RCC 7860 (cell line): ENCODE data around the gene ADIPOQ.
"Not testable (repeated sequence)": the region's sequence is repeated elsewhere in the genome, so short reads cannot be mapped to it uniquely, and the experiment has no call there.

Source experiments
- DNase-seq: peaks from one replicate; pipeline ENCODE4 v3.0.0-alpha.2; 2015; ENCODE audit warnings: low spot score
- FAIRE-seq: peaks from 2 replicates; lab custom pipeline; 2012; peaks lifted over from hg19 to GRCh38; lab: Jason Lieb, UNC

ADIPOQ gene

GRCh38 chr3:186901135-186901734, 58.7 kb downstream of the ADIPOQ start:
- DNase-seq (no peak), FAIRE-seq (no peak)

DNA sequence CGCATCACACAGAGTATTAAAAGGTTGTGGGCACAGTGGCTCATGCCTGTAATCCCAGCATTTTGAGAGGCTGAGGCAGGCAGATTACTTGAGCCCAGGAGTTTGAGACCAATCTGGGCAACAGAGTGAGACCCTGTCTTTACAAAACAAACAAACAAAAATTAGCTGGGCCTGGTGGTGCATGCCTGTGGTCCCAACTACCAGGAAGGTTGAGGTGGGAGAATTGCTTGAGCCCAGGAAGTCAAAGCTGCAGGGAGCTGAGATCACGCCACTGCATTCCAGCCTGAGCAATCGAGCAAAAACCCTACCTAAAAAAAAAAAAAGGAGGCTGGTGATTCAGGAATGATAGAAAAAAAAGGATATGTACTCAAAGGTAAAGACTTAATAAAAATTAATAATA, 59.6 kb downstream of the ADIPOQ start:
- DNase-seq (no peak), FAIRE-seq (no peak)

DNA sequence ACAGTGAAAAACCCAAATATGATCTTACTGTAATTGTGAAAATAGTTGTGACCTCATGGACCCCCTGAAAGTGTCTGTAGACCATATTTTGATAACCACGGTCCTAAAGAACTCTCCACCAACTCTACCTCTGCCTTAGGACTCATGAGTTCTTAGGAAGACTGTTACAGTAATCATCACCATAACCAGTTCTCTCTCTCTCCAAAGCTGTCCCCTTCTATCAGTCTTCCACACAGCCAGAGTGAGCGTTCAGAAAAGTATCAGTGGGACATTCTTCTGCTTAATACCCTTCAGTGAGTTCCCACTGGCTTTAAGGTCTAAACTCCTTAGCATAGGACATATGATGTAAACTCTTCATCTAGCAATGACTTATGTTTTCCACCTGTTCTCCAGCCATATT, 60.2 kb downstream of the ADIPOQ start:
- no peak for DNase-seq
- FAIRE-seq, result no peak

GRCh38 chr3:186903676-186904075, 61.2 kb downstream of the ADIPOQ start:
- not testable (repeated sequence) for FAIRE-seq

DNA sequence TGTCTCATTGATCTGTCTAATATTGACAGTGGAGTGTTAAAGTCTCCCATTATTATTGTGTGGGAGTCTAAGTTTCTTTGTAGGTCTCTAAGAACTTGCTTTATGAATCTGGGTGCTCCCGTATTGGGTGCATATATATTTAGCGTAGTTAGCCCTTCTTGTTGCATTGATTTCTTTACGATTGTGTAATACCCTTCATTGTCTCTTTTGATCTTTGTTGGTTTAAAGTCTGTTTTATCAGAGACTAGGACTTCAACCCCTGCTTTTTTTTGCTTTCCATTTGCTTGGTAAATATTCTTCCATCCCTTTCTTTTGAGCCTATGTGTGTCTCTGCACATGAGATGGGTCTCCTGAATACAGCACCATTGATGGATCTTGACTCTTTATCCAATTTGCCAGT, 64.6 kb downstream of the ADIPOQ start:
- DNase-seq, FAIRE-seq: not testable (repeated sequence)

More at GRCh38 chr3:186903676-186904075, 61.2 kb downstream of the ADIPOQ start:
- DNase-seq, result not testable (repeated sequence)
